ENCODE measurements around the gene MSH5. TPM values are rescaled to one million over a fixed set of nuclear protein-coding genes. Genes with fewer than 3 reads are reported as not detected.

The MSH5 gene
- total RNA-seq, 1 experiment from 2014 or later, result 90.4 TPM

- no peak for TF ChIP-seq CTCF (IDR thresholded peaks at IDR 0.05 in 2 of 3, conservative IDR thresholded peaks at IDR 0.05 in 1 of 3; ENCODE audit: borderline replicate concordance in 1 of 3, insufficient read depth in 1 of 3, low read depth in 2 of 3, low read length in 2 of 3)
- TF ChIP-seq SIN3A (IDR thresholded peaks at IDR 0.05; ENCODE audit: low read depth), result no peak
Measured at GRCh38 chr6:31764198-31764597, 24.4 kb downstream of the MSH5 start (continued).

GRCh38 chr6:31765559-31765909 is 25.7 kb downstream of the MSH5 start:
- Histone ChIP-seq H3K27ac (ENCODE audit: low read depth, low read length) (no peak overlapping the region; the same call in 1 of the 2 replicates), H3K9ac (ENCODE audit: low read length) (no peak overlapping the region), H3K79me2 (ENCODE audit: insufficient read depth, low read length) (no peaks in the 10 kb centered on the region), H4K20me1 (ENCODE audit: insufficient read depth) (no peaks in the 10 kb centered on the region), H3K9me2 (ENCODE audit: insufficient read depth) (no peaks in the 10 kb centered on the region), H3K36me3 (ENCODE audit: control insufficient read depth in 1 of 2, insufficient read depth in 2 of 2, low read length in 2 of 2) (peaks cover 0 to 11% of the 10 kb centered on the region in 2 experiments; a peak in 1 of 4 replicates), H3K4me3 (replicated peaks in 1 of 2; ENCODE audit: low read depth in 1 of 2, low read length in 2 of 2) (no peak overlapping the region), H3K27me3 (ENCODE audit: insufficient read depth, low read length) (no peaks in the 10 kb centered on the region), H3K9me3 (ENCODE audit: control insufficient read depth in 1 of 2, insufficient read depth in 1 of 2, low read depth in 1 of 2, low read length in 2 of 2) (no peaks in the 10 kb centered on the region), H3K4me1 (ENCODE audit: control insufficient read depth in 1 of 2, insufficient read depth in 2 of 2, low read length in 2 of 2) (peaks cover 12 to 30% of the 10 kb centered on the region in 2 experiments; a peak in 3 of 4 replicates), H2AFZ (ENCODE audit: low read depth, low read length, poor library complexity, severe bottlenecking) (no peak overlapping the region), H3K4me2 (ENCODE audit: low read length) (no peak overlapping the region)
- CTCF ChIA-PET, result interaction anchor here (0.9 kb wide), 1 partner anchor 65 kb away, joined by 5 read pairs; no protein-coding TSS in a partner anchor
- RAD21 ChIA-PET (ENCODE audit: low non-redundant PET in 1 of 2, low total read pairs in 2 of 2, uncharacterized antibody in 2 of 2, unreplicated experiment in 2 of 2), result no interaction called here
- BruUV-seq (replicated peaks), result no TSS peak
- intact Hi-C loops (cut with micrococcal nuclease), result no loop called here
- DNase-seq (ENCODE audit: low read depth, low spot score) (no peak), ATAC-seq (no peak)
- POLR2A ChIA-PET, result no interaction called here
- no peak for TF ChIP-seq EZH2phosphoT487 (IDR thresholded peaks at IDR 0.05; ENCODE audit: borderline replicate concordance)
- no peak for TF ChIP-seq EGR1 (IDR thresholded peaks at IDR 0.05; ENCODE audit: low read depth)
- no peak for TF ChIP-seq POLR2A (IDR thresholded peaks at IDR 0.05; ENCODE audit: borderline replicate concordance, extremely low read depth, insufficient read depth, insufficient read length)
- TF ChIP-seq ZFX (IDR thresholded peaks at IDR 0.05), result no peak
- no peak for TF ChIP-seq YY1 (IDR thresholded peaks at IDR 0.05; ENCODE audit: extremely low read depth, insufficient replicate concordance, low read depth, low read length)
- TF ChIP-seq REST (IDR thresholded peaks at IDR 0.05; ENCODE audit: low read depth), result no peak
- no peak for TF ChIP-seq ZBTB33 (IDR thresholded peaks at IDR 0.05; ENCODE audit: extremely low read depth, insufficient replicate concordance, low read length)

All from HCT116 (cell line).